Stimulated activated CD4-positive, alpha-beta T cell treated with anti-CD3 and anti-CD28 coated beads, Interleukin-2, amount 100 ng/mL, for 4 hours (primary cell): Measurements from ENCODE around the gene TCP1.
"Not testable (repeated sequence)": the region's sequence is repeated elsewhere in the genome, so short reads cannot be mapped to it uniquely, and the experiment has no call there.

ENCODE experiments used
- DNase-seq: peaks from one replicate; pipeline ENCODE4 v3.0.0-alpha.2; 2020; ENCODE audit warnings: low read depth

TCP1 gene

DNA sequence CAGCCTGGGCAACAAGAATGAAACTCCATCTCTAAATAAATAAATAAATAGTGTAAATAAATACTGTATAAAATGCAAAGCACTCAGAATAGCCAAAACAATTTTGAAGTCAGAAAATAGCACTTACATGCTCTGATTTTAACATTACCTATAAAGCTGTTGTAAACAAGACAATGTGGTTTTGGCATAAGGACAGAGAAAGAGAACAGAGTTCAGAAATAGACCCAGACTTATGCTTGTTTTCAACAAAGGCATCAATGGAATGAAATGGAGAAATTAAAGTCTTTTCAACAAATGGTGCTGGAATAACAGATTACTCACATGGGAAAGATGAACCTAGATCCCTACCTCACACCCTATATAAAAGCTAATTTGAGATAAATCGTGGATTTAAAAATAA is 17.2 kb downstream of the TCP1 start:
- DNase-seq = no peak

DNA sequence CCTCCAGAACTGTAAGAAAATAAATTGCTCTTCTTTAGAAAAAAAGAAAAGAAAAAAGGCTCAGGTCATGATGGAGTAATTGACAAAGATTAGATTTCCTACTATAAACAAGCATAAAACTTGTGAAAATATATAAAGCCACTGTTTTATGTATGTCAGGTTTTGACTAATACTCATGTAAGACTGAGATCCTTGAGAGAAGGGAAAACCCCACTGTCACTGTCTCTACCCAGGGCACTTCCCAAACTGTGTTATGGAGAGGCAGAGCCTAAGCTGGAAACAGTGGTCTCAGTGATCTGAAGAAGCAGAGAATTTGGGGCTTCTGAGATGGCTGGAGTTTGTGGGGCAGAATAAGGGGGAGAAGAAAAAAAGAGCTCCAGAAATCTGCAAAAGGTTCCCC is 19.9 kb downstream of the TCP1 start:
- no peak for DNase-seq

DNA sequence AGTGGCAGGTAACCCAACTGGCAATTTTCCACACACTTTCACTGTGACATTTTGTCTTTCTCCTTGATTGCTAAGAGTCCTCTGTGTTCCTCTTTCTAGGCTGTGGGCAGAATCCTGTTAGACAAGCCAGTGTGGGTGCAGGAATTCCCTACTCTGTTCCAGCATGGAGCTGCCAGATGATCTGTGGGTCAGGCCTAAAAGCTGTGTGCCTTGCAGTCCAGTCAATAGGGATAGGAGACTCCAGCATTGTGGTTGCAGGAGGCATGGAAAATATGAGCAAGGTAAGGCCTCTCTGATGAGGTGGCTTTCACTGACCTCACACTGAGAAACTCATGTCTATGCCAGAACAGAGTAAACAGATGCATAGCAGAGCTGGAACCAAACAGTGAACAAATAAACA is 22.5 kb downstream of the TCP1 start:
- no peak for DNase-seq

DNA sequence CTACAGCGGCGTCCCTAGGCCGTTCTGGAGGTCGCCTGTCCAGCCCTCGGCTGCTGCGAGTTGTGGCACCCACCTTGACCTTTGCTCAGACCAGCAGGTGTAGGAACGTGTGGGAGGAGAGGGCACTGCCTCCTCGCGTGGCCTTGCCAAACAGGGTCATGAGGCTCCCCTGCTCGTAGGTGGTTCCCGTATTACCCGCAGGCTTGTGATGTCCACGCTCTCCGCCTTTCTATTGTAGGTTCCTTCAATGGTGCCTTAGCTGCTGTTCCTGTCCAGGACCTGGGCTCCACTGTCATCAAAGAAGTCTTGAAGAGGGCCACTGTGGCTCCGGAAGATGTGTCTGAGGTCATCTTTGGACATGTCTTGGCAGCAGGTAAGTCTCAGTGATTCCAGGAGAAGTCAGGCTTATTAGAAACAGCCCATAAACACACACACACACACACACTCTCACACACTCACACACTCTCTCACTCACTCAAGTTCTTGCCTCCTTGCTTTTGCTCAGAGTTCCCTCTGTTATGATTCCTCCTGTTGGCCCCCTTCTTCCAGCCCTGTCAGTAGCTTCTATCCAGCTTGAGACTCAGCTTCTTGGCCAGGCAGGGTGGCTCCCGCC is 26.6 kb downstream of the TCP1 start:
- no peak for DNase-seq

DNA sequence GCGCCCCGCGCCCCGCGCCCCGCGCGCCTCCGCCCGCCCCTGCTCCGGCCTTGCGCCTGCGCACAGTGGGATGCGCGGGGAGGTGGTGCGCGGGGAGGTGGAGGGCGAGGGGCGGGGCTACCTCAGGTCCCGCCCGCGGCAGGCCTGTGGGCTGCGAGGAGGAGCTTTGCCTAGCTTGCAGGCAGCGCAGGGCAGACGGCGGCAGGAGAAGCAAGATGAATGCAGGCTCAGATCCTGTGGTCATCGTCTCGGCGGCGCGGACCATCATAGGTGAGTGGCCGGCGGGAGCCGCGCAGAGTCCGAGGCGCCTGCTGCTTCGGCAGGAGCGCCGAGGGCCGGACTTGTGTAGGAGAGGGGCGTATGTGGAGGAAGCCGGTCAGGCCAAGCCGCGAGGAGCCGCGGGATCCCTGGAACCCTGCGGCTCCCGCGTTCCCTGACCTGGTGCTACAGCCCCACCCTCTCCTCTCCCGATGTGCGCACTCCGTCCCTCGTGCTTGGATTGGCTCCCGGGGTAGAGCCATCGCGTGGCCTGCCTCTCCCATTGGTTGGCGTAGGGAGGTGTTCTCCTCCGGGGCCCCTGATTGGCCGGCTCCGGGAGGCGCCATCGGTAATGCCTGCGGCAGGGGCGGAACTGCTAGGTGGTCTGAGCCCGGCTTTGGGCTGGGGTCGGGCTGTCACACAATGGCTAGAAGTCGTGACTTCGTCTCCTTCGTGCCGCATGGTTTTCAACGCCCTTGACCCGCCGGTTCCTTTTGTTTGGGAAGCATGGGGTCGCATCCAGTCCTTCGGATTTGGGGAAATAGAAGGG is 27.3 kb downstream of the TCP1 start, which contains the start of gene ACAT2:
Gene ACAT2 (plus strand): TSS at position 173 of the 808 bp plus-strand sequence. CDS start 43 bp downstream, at position 216.
- peak; percentile 85 for DNase-seq

DNA sequence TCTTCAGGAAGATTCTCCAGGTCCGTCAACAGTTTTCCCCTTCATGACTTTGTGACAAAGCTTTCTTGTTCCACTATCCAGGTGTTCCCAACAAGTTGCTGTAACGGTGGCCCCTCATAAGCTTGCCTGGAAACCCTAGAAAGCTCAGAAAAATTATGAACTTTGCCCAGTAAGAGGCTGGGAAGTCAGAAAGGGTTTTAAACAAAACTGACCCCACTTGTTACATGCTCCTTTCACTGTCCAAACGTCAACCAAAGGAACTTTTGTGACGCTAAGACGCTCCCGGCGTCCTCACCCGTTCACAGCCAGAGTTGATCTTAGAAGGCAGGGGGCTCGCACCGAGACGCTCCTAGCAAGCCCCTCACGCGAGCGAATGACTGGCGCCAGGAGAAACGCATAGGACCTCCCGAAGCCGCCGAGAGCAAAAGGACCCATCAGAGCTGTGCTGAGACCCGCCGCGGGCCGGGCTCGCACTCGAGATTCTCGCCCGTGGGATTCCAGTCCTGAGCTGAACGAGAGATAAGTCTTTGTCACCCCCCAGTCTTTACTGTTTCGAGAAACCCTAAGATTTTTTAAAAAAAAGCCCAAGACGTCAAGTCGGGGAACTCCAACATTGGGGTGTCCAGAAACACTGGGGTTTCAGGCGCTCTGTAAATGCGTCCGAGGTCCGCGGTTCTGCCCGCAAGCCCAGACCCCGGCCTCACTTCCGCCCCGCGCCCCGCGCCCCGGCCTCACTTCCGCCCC is 28.1 kb downstream of the TCP1 start:
- no peak for DNase-seq

DNA sequence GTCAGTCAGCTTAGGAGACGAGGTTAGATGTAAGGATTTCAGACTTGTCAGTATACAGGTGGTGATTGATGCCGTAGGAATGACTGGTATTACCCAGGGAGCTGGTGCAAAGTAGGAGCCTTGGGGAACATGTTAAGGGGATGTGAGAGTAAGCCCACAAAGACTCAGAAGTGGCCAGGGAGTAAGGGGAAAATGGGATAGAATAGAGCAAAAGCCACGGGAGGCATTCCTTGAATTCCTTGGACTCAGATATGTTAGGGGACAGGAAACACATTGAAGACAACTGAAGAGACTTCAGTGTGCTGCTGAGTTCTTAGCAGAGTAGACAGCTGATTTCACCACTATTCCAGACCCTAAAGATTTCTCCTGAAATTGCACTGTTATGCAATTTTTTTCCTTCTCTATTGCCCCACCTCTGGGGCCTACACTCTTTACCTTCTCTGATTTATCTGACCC is 28.8 kb downstream of the TCP1 start:
- DNase-seq = no peak

DNA sequence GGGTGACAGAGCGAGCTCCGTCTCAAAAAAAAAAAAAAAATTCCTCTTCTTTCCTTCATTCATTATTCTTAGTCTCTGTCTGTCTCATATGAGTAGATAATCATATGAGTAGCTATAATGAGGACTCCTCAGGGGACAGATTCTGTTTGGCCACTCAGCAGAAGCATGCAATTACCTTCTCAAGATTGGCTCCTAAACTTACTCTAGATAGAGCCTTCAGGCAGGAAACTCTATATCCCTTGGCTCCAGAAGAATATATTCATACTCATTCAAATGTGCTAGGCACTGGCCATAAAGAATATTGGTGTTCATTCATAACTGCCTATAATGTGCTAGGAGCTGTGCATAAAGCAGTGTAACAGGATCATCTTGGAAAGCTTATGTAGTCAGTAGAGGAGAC is 29.8 kb downstream of the TCP1 start:
- DNase-seq = no peak

DNA sequence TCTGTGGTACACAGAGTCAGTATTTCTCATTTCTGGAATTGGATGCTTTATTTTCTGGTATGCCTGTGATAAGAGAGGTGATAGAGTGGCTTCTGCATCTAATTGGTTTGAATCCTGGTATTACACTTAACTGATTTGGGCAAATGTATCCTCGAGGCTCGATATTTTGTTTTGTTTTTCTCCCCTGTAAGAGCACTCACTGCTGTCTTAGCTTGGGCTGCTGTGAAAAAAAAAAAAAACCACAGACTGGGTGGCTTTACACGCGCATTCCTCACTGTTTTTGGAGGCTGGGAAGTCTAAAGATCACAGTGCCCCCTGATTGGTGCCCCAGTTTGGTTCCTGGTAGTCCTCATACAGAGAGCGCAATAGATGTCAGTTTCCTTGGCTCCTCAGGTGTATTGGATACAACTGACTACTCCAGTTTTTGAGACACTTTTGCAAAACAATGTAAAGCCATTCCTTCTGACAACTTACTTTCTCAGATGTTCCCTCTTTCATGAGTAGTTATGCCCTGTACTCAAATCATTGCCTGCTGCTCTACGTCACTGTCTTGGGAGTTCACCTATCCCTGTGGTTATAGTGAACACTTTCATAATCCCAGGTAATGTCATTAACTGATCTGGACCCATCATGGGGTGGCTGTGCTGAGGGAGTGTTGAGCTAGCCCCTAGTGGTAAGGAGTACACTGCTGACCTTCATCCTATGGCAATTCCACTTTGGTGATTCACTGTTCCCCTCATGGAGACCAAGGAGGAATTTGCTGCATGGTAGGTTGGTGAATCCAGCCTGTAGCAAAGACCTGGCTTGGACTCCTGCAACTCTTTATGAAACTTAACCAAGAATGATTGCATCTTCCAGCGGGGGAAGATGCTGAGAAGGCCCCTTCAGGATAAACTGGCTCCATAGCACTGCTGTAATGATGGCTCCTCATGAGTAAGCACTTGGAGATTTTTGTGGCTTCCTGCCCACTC is 31.1 kb downstream of the TCP1 start:
- DNase-seq = no peak

DNA sequence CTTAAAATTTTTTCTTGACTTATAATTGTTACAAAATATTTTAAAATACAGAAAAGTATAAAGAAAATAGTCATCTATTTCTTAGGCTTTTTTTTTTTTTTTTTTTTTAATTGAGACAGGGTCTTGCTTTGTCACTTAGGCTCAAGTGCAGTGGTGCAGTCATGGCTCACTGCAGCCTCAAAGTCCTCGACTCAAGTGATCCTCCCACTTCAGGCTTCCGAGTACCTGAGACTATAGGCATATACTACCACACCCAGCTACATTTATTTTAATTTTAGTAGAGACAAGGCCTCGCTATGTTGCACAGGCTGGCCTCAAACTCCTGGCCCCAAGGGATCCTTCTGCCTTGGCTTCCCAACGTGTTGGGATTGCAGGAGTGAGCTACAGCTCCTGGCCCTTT is 32.9 kb downstream of the TCP1 start:
- no peak for DNase-seq

DNA sequence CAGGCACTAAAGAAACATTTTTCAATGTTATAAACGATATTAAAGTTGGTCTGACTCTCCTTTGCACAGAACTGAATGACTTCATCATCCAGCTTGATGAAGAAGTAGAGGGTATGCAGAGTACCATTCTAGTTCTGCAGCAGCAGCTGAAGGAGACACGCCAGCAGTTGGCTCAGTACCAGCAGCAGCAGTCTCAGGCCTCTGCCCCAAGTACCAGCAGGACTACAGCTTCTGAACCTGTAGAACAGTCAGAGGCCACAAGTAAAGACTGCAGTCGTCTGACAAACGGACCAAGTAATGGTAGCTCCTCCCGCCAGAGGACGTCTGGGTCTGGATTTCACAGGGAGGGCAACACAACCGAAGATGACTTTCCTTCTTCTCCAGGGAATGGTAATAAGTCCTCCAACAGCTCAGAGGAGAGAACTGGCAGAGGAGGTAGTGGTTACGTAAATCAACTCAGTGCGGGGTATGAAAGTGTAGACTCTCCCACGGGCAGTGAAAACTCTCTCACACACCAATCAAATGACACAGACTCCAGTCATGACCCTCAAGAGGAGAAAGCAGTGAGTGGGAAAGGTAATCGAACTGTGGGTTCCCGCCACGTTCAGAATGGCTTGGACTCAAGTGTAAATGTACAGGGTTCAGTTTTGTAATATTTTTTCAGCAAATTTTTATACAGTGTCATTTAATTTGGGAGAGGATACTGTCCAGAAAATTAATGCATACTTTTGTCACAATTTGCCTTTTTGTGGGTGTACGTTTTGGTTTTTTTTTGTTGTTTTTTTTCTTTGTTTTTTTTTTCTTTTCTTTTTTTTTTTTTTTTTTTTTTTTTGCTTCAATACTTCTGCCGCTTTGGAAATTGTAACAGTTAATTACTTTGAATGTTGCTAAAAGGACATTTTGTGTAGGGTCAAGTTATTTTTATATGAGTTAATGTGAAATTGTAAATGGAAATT is 34.2 kb downstream of the TCP1 start:
- DNase-seq = no peak

DNA sequence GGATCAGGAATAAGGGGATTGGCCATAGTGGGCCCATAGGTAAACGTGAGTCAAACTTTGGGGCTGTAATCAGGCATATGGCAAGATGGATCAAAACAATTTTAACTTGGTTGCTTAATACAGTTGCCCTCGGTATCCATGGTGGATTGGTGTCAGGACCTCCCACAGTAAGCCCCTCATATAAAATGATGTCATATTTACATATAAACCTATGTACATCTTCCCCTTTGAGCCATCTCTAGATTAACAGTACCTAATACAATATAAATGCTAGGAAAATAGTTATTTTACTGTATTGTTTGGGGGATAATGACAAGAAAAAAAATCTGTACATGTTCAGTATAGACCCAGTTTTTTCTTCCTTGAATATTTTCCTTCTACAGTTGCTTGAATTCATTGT is 35.0 kb downstream of the TCP1 start:
- no peak for DNase-seq

DNA sequence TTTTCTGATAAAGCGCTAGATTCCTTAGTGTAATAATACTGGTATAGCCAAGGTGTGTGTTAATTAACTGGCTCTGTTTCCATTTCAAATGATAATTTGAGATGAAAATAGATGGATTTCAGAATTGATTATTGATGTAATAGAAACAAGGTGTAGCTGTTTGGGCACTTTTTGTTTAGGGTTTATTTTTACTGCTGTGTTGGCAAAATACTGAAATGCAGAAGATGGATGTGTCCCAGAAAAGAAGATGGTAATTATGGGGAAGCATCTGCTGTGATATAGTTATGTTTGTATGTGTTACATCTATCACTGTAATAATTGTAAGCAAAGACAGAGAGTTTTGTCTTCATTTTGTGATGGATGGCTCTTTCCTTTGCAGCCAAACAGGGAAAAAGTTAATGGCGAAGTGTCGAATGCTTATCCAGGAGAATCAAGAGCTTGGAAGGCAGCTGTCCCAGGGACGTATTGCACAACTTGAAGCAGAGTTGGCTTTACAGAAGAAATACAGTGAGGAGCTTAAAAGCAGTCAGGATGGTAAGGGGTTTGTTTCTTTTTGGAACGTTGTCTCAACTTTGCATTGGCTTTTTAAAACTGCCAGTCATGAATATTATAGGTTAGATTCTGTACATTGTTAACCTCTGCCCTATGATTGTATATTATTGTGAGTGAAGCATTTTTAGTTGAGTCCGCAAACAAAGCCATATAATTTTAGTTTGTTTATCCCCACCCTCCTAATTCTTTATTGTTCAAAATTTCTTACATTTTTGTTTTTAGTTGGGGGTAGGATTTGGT is 36.1 kb downstream of the TCP1 start:
- DNase-seq = no peak

DNA sequence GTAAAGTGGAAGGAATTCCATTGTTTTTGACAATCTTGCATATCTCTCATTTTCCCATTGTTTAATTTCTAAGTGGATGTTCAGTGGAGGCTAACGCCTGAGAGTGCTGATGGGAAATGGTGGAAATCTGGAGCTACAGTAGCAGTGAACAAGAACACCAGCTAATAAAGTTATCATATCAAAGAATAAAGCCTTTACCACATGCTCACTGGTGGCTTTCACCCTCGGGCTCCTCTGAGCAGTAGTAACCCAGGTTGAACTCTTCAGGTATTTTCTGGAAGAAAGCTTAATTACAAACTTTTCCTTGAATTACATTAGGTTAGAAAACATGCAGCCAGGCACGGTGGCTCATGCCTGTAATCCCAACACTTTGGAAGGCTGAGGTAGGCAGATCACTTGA is 38.0 kb downstream of the TCP1 start:
- DNase-seq = no peak

DNA sequence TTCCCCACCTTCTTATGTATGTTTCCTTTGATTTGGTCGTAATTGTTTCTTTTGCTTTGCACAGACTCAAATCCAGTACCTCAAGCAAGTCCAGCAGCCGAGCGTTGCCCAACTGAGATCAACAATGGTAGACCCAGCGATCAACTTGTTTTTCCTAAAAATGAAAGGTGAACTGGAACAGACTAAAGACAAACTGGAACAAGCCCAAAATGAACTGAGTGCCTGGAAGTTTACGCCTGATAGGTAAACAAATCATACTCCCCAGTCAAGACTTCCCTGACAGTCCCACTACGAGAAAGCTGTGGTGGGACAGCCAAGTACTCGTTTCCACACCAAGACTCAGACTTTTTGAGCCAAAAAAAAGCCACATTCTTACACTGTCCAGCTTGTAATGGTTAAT is 41.3 kb downstream of the TCP1 start:
- DNase-seq = not testable (repeated sequence)

DNA sequence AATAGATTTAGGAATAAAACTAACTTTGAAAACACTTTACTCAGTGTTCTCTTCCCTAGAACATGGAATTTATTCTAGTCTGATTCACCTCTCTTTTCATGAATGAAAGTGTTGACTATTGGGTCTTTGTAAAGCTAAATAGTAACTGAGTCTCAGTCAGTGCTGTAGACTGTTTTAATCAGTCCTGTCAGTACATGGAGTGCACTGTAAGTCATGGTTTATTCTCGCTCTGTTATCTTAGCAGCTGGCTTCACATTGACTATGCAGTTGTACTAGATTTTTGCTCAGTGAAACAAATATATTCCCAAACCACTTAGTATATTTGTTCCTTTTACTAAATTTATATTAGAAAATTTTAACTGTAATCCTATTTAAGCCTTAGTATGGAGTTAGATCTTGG is 42.6 kb downstream of the TCP1 start:
- DNase-seq = no peak

DNA sequence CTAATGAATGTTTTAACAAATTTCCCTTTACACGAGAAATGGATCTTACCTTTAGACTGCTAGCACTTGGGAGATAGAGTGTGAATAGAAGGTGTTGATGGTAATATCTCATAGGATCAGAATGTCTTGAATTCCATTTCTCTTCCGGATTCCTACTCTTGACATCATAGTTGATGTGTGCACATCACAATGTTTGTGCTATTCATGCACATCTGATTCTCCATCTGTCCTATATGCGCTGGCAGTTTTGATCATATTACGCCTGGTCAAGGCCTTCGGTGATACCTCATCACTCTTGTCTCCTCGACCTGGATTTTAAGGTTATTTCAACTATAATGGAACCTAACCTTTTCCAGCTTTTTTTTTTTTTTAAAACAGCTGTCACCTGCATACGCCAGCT is 44.3 kb downstream of the TCP1 start:
- no peak for DNase-seq

DNA sequence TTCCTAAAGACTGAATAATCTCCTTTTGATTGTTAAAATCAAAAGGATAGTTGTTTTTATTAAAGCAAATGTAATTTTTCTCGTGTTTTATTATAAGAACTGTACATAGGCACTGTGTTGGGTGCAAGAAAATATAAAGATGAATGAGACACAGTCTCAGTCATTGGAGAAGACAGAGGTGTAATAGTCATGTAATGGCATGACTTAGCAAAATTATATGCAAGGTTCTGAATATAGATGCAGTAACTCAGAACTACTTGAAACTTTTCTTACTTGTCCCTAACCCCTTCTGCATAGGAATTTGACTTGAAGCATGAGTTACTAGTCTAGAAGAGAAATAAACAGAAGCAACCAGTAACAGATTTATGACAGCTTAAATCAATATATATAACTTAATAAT is 47.2 kb downstream of the TCP1 start:
- no peak for DNase-seq

DNA sequence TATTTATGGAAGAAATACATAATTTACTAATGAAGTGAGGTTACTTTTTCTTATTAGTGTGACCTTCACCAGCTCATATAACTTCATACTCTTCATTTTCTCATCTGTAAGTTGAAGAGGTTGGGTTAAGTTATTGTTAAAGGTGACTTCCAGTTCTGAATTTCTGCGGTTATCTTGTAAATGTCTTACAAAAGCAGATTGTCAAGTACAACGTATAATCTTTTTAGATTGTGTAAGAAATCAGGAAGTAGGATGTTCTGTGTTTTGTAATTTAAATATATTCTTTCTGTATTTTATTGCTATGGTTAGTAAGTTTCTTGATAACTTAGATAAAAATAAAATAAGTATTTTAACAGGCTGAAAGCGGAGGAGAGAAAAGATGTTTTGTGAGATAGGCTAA is 50.1 kb downstream of the TCP1 start:
- no peak for DNase-seq

DNA sequence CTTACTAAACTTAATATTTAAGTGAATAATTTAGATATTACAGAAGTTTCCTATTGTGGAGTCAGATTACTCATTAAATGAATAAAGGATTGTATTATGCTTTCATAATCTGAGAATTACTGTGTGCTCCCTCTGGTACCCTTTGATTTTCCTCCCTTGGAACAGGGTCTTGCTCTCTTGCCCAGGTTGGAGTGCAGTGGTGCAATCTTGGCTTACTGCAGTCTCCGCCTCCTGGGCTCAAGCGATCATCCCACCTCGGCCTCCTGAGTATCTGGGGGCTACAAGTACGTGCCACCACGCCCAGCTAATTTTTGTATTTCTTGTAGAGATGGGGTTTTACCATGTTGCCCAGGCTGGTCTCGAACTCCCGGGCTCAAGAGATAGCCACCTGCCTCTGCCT is 52.5 kb downstream of the TCP1 start:
- DNase-seq = no peak
